H9 (cell line): ENCODE measurements around the gene UBE2A. TPM values are rescaled to one million over a fixed set of nuclear protein-coding genes. Genes with fewer than 3 reads are reported as not detected.

Source experiments
- DNase-seq: peaks from one replicate; pipeline ENCODE4 v3.0.0-alpha.2; 2017
- H2AFZ ChIP-seq: one replicate; pipeline ENCODE4 v1.6.1; 2013; ENCODE audit warnings: mild to moderate bottlenecking, low read length, control low read depth, moderate library complexity
- H2AK5ac ChIP-seq: 2 replicates; pipeline ENCODE4 v1.6.1; 2013; ENCODE audit warnings: low read length, control low read depth, mixed read lengths; ENCODE audit not compliant: insufficient read length
- H2BK120ac ChIP-seq: one replicate; pipeline ENCODE4 v1.6.1; 2013; ENCODE audit warnings: low read depth, mild to moderate bottlenecking, low read length, control low read depth, inconsistent platforms; ENCODE audit not compliant: poor library complexity, severe bottlenecking
- H2BK12ac ChIP-seq: 2 replicates; pipeline ENCODE4 v1.6.1; 2013; ENCODE audit warnings: low read length, control low read depth, mixed read lengths, low read depth; ENCODE audit not compliant: insufficient read length
- H2BK15ac ChIP-seq: 2 replicates; pipeline ENCODE4 v1.6.1; 2013; ENCODE audit warnings: low read depth, low read length, control low read depth
- H2BK20ac ChIP-seq: one replicate; pipeline ENCODE4 v1.6.1; 2013; ENCODE audit warnings: low read depth, mild to moderate bottlenecking, low read length, control low read depth, inconsistent platforms; ENCODE audit not compliant: poor library complexity, severe bottlenecking
- H2BK5ac ChIP-seq: 2 replicates; pipeline ENCODE4 v1.6.1; 2013; ENCODE audit warnings: low read length, control low read depth, mixed read lengths; ENCODE audit not compliant: insufficient read length
- H3K14ac ChIP-seq: 2 replicates; pipeline ENCODE4 v1.6.1; 2013; ENCODE audit warnings: low read length, control low read depth; ENCODE audit not compliant: insufficient read depth
- H3K18ac ChIP-seq: 2 replicates; pipeline ENCODE4 v1.6.1; 2013; ENCODE audit warnings: low read depth, mild to moderate bottlenecking, mixed read lengths, low read length, control low read depth; ENCODE audit not compliant: insufficient read length
- H3K23ac ChIP-seq: 2 replicates; pipeline ENCODE4 v1.6.1; 2013; ENCODE audit warnings: low read length, control low read depth, mixed read lengths, low read depth; ENCODE audit not compliant: insufficient read length
- H3K23me2 ChIP-seq: 2 replicates; pipeline ENCODE4 v1.6.1; 2013; ENCODE audit warnings: low read depth, mild to moderate bottlenecking, mixed read lengths, low read length, control low read depth; ENCODE audit not compliant: insufficient read length, poor library complexity, severe bottlenecking
- H3K27ac ChIP-seq: 2 replicates; pipeline ENCODE4 v1.5.1; 2013; ENCODE audit warnings: low read length, control low read depth, mixed read lengths, low read depth; ENCODE audit not compliant: insufficient read length
- H3K27me3 ChIP-seq: 2 replicates; pipeline ENCODE4 v1.6.1; 2013; ENCODE audit warnings: low read length, control low read depth, inconsistent platforms; ENCODE audit not compliant: insufficient read depth
- H3K4ac ChIP-seq: 2 replicates; pipeline ENCODE4 v1.6.1; 2013; ENCODE audit warnings: low read depth, mild to moderate bottlenecking, control low read depth, inconsistent platforms, low read length, moderate library complexity
- H3K4me1 ChIP-seq: 2 replicates; pipeline ENCODE4 v1.6.1; 2013; ENCODE audit warnings: low read length, control low read depth, inconsistent platforms; ENCODE audit not compliant: insufficient read depth
- H3K4me2 ChIP-seq: 2 replicates; pipeline ENCODE4 v1.6.1; 2013; ENCODE audit warnings: low read length, control low read depth, mixed read lengths; ENCODE audit not compliant: insufficient read length, insufficient read depth
- H3K56ac ChIP-seq: 2 replicates; pipeline ENCODE4 v1.6.1; 2013; ENCODE audit warnings: low read depth, mild to moderate bottlenecking, mixed read lengths, low read length, control low read depth; ENCODE audit not compliant: insufficient read length
- H3K79me1 ChIP-seq: 2 replicates; pipeline ENCODE4 v1.6.1; 2013; ENCODE audit warnings: low read depth, mild to moderate bottlenecking, moderate library complexity, low read length, control low read depth, inconsistent platforms; ENCODE audit not compliant: insufficient read depth, poor library complexity, severe bottlenecking
- H3K79me2 ChIP-seq: 2 replicates; pipeline ENCODE4 v1.6.1; 2013; ENCODE audit warnings: low read length, control low read depth, inconsistent platforms; ENCODE audit not compliant: insufficient read depth
- H3K9ac ChIP-seq: 2 replicates; pipeline ENCODE4 v1.6.1; 2013; ENCODE audit warnings: low read length, control low read depth, mixed read lengths; ENCODE audit not compliant: insufficient read length; ENCODE audit errors: extremely low read depth
- H3K9me3 ChIP-seq: one replicate; pipeline ENCODE4 v1.6.1; 2013; ENCODE audit warnings: low read depth, low read length, inconsistent platforms; ENCODE audit not compliant: control insufficient read depth
- H3T11ph ChIP-seq: one replicate; pipeline ENCODE4 v1.6.1; 2013; ENCODE audit warnings: mild to moderate bottlenecking, low read length, control low read depth, inconsistent platforms
- H4K20me1 ChIP-seq: one replicate; pipeline ENCODE4 v1.6.1; 2013; ENCODE audit not compliant: control insufficient read depth, insufficient read length, insufficient read depth
- H4K5ac ChIP-seq: 2 replicates; pipeline ENCODE4 v1.6.1; 2013; ENCODE audit warnings: low read depth, mild to moderate bottlenecking, mixed read lengths, low read length, control low read depth; ENCODE audit not compliant: insufficient read length
- H4K8ac ChIP-seq: replicated peaks from 2 replicates; pipeline ENCODE4 v1.6.1; 2013; ENCODE audit warnings: low read length, control low read depth, mixed read lengths, low read depth; ENCODE audit not compliant: insufficient read length
- H4K91ac ChIP-seq: 2 replicates; pipeline ENCODE4 v1.6.1; 2013; ENCODE audit warnings: low read depth, mild to moderate bottlenecking, moderate library complexity, mixed read lengths, low read length, control low read depth; ENCODE audit not compliant: insufficient read length
- H3K27ac Mint-ChIP-seq, 3 experiments: 2 replicates in 2 of 3; 3 replicates in 1 of 3; pipeline ENCODE4 v1.8.0; 2020 to 2021; ENCODE audit warnings: mixed read lengths in 3 of 3, mild to moderate bottlenecking in 1 of 3, moderate library complexity in 1 of 3
- H3K27me3 Mint-ChIP-seq: 2 replicates; pipeline ENCODE4 v1.8.0; 2021; ENCODE audit warnings: low read depth, mild to moderate bottlenecking, moderate library complexity, mixed read lengths
- H3K36me3 Mint-ChIP-seq, 3 experiments: 2 replicates in 2 of 3; 3 replicates in 1 of 3; pipeline ENCODE4 v1.8.0; 2020 to 2021; ENCODE audit warnings: low read depth in 3 of 3, mixed read lengths in 3 of 3; ENCODE audit not compliant: insufficient read depth in 1 of 3
- H3K4me1 Mint-ChIP-seq, 2 experiments: 2 replicates each; pipeline ENCODE4 v1.8.0; 2020; ENCODE audit warnings: mixed read lengths in 2 of 2
- H3K4me3 Mint-ChIP-seq, 2 experiments: 2 replicates in 1 of 2; 3 replicates in 1 of 2; pipeline ENCODE4 v1.8.0; 2020 to 2021; ENCODE audit warnings: mild to moderate bottlenecking in 2 of 2, mixed read lengths in 2 of 2, moderate library complexity in 1 of 2
- H3K9me3 Mint-ChIP-seq, 2 experiments: 2 replicates in 1 of 2; 3 replicates in 1 of 2; pipeline ENCODE4 v1.8.0; 2020; ENCODE audit warnings: mild to moderate bottlenecking in 2 of 2, mixed read lengths in 2 of 2, moderate library complexity in 1 of 2
- CTCF ChIP-seq: fragments of 200-600 bp; sonication (generic); conservative IDR thresholded peaks from 3 replicates; pipeline ENCODE4 v1.8.0; 2021; ENCODE audit warnings: antibody characterized with exemption, mild to moderate bottlenecking
- WGBS: extraction: QIAGEN DNeasy Blood & Tissue Kit; methylation state at CpG from one replicate; pipeline ENCODE4 v1.1.7; 2013; ENCODE audit warnings: missing lambda C conversion rate, low lambda C conversion rate, mixed read lengths; ENCODE audit not compliant: insufficient read length; ENCODE audit errors: extremely low coverage; 5-methylcytosine and 5-hydroxymethylcytosine counted together
- total RNA-seq: library from RNA; stranded (reverse); gene quantifications from 2 replicates; pipeline ENCODE4 v1.2.1, GENCODE V29; 2021

Gene UBE2A
- total RNA-seq, 1 experiment from 2014 or later = 54.7 TPM

- no peaks in the 10 kb centered on the region for H3K79me1 ChIP-seq
- no peaks in the 10 kb centered on the region for H4K20me1 ChIP-seq
- no peak overlapping the region for H2BK5ac ChIP-seq
- no peaks in the 10 kb centered on the region for H3K27me3 ChIP-seq
- H2BK120ac ChIP-seq = no peak overlapping the region
- H3K79me2 ChIP-seq = no peaks in the 10 kb centered on the region
- no peak overlapping the region for H3K23ac ChIP-seq
- H3K27ac Mint-ChIP-seq = no peak overlapping the region
- peaks cover 28% of the 10 kb centered on the region for H3K9me3 ChIP-seq
- no peak overlapping the region for H3K27ac ChIP-seq
- H3T11ph ChIP-seq = no peak overlapping the region
- H3K14ac ChIP-seq = no peak overlapping the region
- H4K91ac ChIP-seq = no peak overlapping the region
- no peaks in the 10 kb centered on the region for H3K23me2 ChIP-seq
- no peak overlapping the region for H2AK5ac ChIP-seq
- no peak overlapping the region for H3K9ac ChIP-seq
- H4K8ac ChIP-seq = no peak overlapping the region
- no CpG with 5 or more reads among the region's 2 CpGs for WGBS
- H3K36me3 Mint-ChIP-seq = peaks cover 0 to 9% (median 8%) of the 10 kb centered on the region in 3 experiments; a peak in 3 of 7 replicates
- no peak overlapping the region for H3K4me3 Mint-ChIP-seq
- no peaks in the 10 kb centered on the region for H3K4me1 ChIP-seq
- no peak overlapping the region for H2BK20ac ChIP-seq
- H3K4me1 Mint-ChIP-seq = no peaks in the 10 kb centered on the region
- H4K5ac ChIP-seq = no peak overlapping the region
- H3K9me3 Mint-ChIP-seq = peaks cover 37 to 39% of the 10 kb centered on the region in 2 experiments
- H2BK15ac ChIP-seq = no peak overlapping the region
- no peak for DNase-seq
- no peak overlapping the region for H2BK12ac ChIP-seq
- H3K27me3 Mint-ChIP-seq = no peaks in the 10 kb centered on the region
- H3K56ac ChIP-seq = no peak overlapping the region
- no peak overlapping the region for H3K4ac ChIP-seq
- no peak overlapping the region for H3K4me2 ChIP-seq
- no peak overlapping the region for H3K18ac ChIP-seq
- TF ChIP-seq CTCF = no peak
- no peak overlapping the region for H2AFZ ChIP-seq
Measured at GRCh38 chrX:119583431-119584059, 9.2 kb downstream of the UBE2A start.
